Peyer's patch (tissue), 4 donors: ENCODE data around the gene HEATR9. TPM values are rescaled to one million over a fixed set of nuclear protein-coding genes. Genes with fewer than 3 reads are reported as not detected.
A peak's percentile ranks its signal among the peaks of the same experiment; 100 is the strongest.

ENCODE experiments used
- DNase-seq, 3 donors: peaks; one replicate each; pipeline ENCODE4 v3.0.0-alpha.2; 2017 to 2019
- H3K27ac ChIP-seq, 4 donors: fragments of 200-600 bp; sonication (generic); one replicate each; pipeline ENCODE4 v1.5.1; 2016 to 2019
- H3K27me3 ChIP-seq, 2 donors: fragments of 200-600 bp; sonication (generic); one replicate each; pipeline ENCODE4 v1.5.1; 2019
- H3K36me3 ChIP-seq, 3 donors: fragments of 200-600 bp; sonication (generic); one replicate each; pipeline ENCODE4 v1.5.1; 2016 to 2019
- H3K4me1 ChIP-seq, 4 donors: fragments of 200-600 bp; sonication (generic); one replicate each; pipeline ENCODE4 v1.5.1; 2016 to 2019
- H3K4me3 ChIP-seq, 4 donors: fragments of 200-600 bp; sonication (generic); 1 replicate in 3 of 4; 2 replicates in 1 of 4; pipeline ENCODE4 v1.5.1; 2016 to 2019; ENCODE audit warnings: mild to moderate bottlenecking in 1 of 4
- H3K9me3 ChIP-seq, 4 donors: fragments of 200-600 bp; sonication (generic); one replicate each; pipeline ENCODE4 v1.5.1; 2016 to 2019; ENCODE audit warnings: mild to moderate bottlenecking in 1 of 4
- POLR2A ChIP-seq, 2 donors: fragments of 450-650 bp; IDR thresholded peaks; one replicate each; pipeline ENCODE4 v1.5.1; 2017; ENCODE audit warnings: antibody characterized with exemption in 2 of 2, mild to moderate bottlenecking in 2 of 2, moderate library complexity in 2 of 2
- total RNA-seq, 4 donors: library from RNA; depleted of rRNA; stranded (reverse); fragments of >200 nt; gene quantifications; one replicate each; pipeline ENCODE4 v1.1.0, GENCODE V29; 2016
- TF ChIP-seq, protein P1 (sequence below), 6 experiments: fragments of 450-650 bp in 4 of 6; fragments of 200-600 bp in 2 of 6; sonication (generic) in 1 of 6; IDR thresholded peaks; one replicate each; pipeline ENCODE4 v1.5.1; 2017 to 2019; ENCODE audit warnings: antibody characterized with exemption in 6 of 6, mild to moderate bottlenecking in 3 of 6, moderate library complexity in 1 of 6

The HEATR9 gene
- total RNA-seq, 4 donors from 2014 or later: not detected

DNA sequence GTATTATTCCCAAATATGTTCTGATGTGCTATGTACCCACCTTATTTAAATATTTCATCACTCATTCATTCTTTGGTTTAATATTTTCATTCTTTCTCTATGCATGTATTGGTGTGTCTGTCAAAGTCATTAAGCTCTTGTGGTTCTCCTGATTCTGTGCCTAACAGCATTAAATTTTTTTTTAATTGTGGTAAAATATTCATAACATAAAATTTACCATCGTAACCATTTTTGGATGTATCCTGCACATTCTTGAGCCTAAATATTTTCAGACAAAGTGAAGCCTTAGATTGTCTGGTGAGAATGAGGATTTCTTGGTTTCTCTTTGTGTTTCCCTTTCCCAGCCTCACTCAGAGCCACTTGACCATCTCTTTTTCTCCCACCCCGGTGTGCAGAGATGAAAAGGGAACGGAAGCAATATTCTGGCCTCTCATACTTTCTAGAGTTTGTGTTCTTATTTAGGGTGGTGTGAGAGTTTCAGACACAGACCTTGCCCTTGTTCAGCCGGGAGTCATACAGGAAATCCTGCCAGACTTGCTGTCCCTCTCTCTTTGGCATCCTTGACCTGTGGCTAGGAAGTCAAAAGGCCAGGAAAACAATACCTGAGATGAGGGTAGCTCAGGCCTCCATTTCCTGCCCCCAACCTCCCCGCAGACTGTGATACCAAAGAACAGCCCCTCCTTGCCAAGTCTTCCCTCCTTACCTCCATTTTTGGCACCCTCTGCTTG lies 6.5 kb upstream of the HEATR9 start:
- peak overlapping the region in 2 of 4 donors; percentile 3 to 45 for H3K27ac ChIP-seq
- H3K9me3 ChIP-seq: no peaks in the 10 kb centered on the region
- peaks cover 0 to 4% (median 0%) of the 10 kb centered on the region in 4 donors for H3K4me1 ChIP-seq
- DNase-seq: peak in 1 of 3 donors; percentile 53
- H3K36me3 ChIP-seq: no peaks in the 10 kb centered on the region
- no peak for TF ChIP-seq POLR2A (IDR thresholded peaks at IDR 0.05)
- TF ChIP-seq, protein P1, sequence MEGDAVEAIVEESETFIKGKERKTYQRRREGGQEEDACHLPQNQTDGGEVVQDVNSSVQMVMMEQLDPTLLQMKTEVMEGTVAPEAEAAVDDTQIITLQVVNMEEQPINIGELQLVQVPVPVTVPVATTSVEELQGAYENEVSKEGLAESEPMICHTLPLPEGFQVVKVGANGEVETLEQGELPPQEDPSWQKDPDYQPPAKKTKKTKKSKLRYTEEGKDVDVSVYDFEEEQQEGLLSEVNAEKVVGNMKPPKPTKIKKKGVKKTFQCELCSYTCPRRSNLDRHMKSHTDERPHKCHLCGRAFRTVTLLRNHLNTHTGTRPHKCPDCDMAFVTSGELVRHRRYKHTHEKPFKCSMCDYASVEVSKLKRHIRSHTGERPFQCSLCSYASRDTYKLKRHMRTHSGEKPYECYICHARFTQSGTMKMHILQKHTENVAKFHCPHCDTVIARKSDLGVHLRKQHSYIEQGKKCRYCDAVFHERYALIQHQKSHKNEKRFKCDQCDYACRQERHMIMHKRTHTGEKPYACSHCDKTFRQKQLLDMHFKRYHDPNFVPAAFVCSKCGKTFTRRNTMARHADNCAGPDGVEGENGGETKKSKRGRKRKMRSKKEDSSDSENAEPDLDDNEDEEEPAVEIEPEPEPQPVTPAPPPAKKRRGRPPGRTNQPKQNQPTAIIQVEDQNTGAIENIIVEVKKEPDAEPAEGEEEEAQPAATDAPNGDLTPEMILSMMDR (IDR thresholded peaks at IDR 0.05): no peak
- H3K27me3 ChIP-seq: no peaks in the 10 kb centered on the region
- no peak overlapping the region for H3K4me3 ChIP-seq

DNA sequence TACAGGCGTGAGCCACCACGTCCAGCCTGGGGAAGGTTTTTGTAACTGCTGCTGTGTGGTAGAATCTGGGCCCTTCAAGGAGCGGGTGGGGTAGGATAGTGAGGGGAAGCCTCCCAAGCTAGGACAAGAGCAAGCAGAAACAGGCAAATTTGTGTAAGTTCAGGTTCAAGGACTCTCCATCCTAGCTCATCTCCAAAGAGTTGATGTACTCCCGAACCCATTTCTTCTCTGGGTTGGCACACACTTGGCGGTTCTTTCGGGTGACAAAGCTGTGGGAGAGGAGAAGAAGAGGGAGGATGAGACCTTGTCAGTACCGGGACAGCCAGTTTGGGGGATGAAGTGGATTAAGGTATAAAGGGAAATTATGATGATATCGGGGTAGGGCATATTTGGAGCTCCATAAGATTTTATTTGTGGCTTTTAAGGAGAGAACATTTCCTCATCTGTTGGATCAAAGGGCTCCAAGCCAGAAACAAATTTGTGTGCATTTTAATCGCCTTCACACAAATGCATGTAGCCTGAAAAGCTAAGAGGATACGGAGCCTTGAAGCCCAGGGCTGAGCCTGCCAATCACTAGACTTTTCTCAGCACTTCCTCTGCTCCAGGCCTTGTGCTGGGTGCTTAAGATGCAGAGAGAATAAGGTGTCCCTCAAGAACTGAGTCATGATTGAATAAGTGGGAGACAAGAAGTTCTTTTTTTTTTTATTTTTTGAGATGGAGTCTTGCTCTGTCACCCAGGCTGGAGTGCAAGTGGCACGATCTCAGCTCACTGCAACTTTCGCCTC lies 3.7 kb upstream of the HEATR9 start:
- no peak for DNase-seq
- TF ChIP-seq, protein P1 (IDR thresholded peaks at IDR 0.05): no peak
- no peak for TF ChIP-seq POLR2A (IDR thresholded peaks at IDR 0.05)
- no peaks in the 10 kb centered on the region for H3K27me3 ChIP-seq
- H3K4me3 ChIP-seq: no peak overlapping the region
- H3K9me3 ChIP-seq: no peaks in the 10 kb centered on the region
- no peaks in the 10 kb centered on the region for H3K36me3 ChIP-seq
- no peak overlapping the region for H3K27ac ChIP-seq
- H3K4me1 ChIP-seq: peaks cover 0 to 4% (median 0%) of the 10 kb centered on the region in 4 donors

DNA sequence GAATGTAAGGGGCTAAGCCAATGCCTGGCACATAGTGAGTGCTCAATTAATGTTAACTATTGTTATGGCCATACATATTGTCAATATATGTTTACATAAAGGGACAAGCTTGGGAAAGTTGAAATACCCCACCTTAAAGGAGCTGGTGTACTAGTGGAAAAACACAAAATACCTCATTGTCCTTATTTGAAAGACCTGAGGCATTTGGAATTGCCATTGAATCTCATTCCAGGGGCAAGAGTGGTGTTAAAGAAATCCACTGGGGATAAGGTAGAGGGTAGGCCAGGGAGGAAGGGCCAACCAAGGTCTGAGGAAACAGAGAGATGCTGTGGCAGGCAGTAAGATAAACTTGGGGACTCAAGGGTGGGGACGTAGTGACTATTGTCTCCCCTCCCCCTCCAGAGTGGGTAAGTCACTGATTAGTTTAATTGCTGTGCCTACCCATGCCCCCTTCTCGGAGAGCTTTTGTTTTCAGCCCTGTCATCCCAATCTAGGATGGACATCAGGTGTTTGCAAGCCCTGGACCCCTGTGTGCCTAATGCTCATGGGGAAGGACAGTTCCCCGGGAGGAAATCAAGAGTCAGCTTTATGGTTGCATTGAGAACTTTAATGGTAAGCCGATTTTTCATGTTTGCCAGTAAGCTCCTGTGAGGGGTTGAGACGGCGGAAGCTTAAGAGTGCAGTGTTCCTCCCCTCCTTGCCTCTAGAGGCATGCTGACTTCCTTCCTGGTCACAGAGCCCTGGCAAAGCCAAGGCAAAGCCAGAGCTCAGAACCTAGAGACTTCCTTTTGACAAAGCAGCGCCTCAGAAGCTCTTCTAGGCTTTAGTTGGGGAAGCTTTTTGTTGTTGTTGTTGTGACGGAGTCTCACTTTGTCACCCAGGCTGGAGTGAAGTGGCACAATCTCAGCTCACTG lies 2.5 kb upstream of the HEATR9 start:
- Histone ChIP-seq H3K27ac (no peak overlapping the region), H3K4me3 (no peak overlapping the region), H3K27me3 (no peaks in the 10 kb centered on the region), H3K9me3 (no peaks in the 10 kb centered on the region), H3K36me3 (no peaks in the 10 kb centered on the region), H3K4me1 (peaks cover 0 to 4% (median 0%) of the 10 kb centered on the region in 4 donors)
- no peak for DNase-seq
- TF ChIP-seq POLR2A (IDR thresholded peaks at IDR 0.05): no peak
- TF ChIP-seq, protein P1 (IDR thresholded peaks at IDR 0.05): no peak

DNA sequence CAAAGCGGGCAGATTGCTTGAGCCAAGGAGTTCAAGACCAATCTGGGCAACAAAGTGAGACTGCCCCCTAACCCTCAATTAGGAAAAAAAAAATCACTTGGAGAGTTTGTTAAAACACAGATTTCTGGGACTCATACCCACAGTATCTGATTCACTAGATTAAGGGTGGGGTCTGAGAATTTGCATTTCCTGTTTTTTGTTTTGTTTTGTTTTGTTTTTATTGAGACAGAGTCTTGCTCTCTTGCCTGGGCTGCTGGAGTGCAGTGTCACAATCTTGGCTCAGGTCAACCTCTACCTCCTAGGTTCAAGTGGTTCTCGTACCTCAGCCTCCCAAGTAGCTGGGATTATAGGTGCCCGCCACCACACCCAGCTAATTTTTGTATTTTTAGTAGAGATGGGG lies 1.1 kb downstream of the HEATR9 start:
- Histone ChIP-seq H3K27ac (no peak overlapping the region), H3K4me3 (no peak overlapping the region), H3K36me3 (no peaks in the 10 kb centered on the region), H3K9me3 (no peaks in the 10 kb centered on the region), H3K27me3 (no peaks in the 10 kb centered on the region), H3K4me1 (peaks cover 0 to 4% (median 0%) of the 10 kb centered on the region in 4 donors)
- TF ChIP-seq, protein P1 (IDR thresholded peaks at IDR 0.05): no peak
- TF ChIP-seq POLR2A (IDR thresholded peaks at IDR 0.05): no peak
- no peak for DNase-seq

DNA sequence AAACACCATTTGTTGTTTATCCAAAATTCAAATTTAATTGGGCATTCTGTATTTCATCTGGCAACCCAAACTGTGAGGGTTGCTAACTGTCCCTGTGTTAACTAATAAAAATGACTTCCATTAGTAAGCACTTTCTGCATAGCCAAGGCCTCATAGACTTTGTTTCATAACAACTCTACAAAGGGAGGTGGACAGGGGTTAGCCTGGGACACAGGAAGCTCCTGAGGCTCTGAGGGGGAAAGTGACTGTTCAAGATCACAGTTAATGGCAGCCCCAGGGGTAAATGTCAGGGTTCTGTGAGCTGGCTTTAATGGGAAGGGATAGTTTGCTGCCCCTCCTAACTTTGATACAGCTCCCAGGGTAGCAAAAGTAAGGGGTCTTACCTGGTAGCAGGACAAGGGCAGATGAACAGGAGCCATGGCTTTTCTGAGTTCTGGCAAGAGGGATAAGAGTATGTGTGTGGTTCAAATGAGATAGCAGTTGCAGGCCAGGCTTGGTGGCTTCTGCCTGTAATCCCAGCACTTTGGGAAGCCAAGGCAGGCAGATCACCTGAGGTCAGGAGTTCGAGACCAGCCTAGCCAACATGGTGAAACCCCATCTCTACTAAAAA lies 2.2 kb downstream of the HEATR9 start:
- no peak overlapping the region for H3K27ac ChIP-seq
- H3K9me3 ChIP-seq: no peaks in the 10 kb centered on the region
- H3K36me3 ChIP-seq: no peaks in the 10 kb centered on the region
- H3K4me3 ChIP-seq: no peak overlapping the region
- DNase-seq: no peak
- H3K27me3 ChIP-seq: no peaks in the 10 kb centered on the region
- TF ChIP-seq POLR2A (IDR thresholded peaks at IDR 0.05): no peak
- TF ChIP-seq, protein P1 (IDR thresholded peaks at IDR 0.05): no peak
- H3K4me1 ChIP-seq: peaks cover 0 to 3% (median 0%) of the 10 kb centered on the region in 4 donors
